HFFc6 (cell line): Measurements from ENCODE around the gene CFAP74. TPM values are rescaled to one million over a fixed set of nuclear protein-coding genes. Genes with fewer than 3 reads are reported as not detected.

Source experiments
- DNase-seq: peaks from one replicate; pipeline ENCODE4 v3.0.0-alpha.2; 2018
- H3K27ac Mint-ChIP-seq: 2 replicates; pipeline ENCODE4 v1.8.0; 2020; ENCODE audit warnings: mild to moderate bottlenecking, mixed read lengths
- H3K27me3 Mint-ChIP-seq: 2 replicates; pipeline ENCODE4 v1.8.0; 2021; ENCODE audit warnings: mild to moderate bottlenecking, moderate library complexity, mixed read lengths; ENCODE audit not compliant: insufficient read depth
- H3K36me3 Mint-ChIP-seq: 2 replicates; pipeline ENCODE4 v1.8.0; 2021; ENCODE audit warnings: low read depth, mixed read lengths
- H3K4me1 Mint-ChIP-seq: 2 replicates; pipeline ENCODE4 v1.8.0; 2020; ENCODE audit warnings: low read depth, mixed read lengths
- H3K4me3 Mint-ChIP-seq: 2 replicates; pipeline ENCODE4 v1.8.0; 2020; ENCODE audit warnings: mild to moderate bottlenecking, moderate library complexity, mixed read lengths
- H3K9me3 Mint-ChIP-seq: 2 replicates; pipeline ENCODE4 v1.8.0; 2020; ENCODE audit warnings: mild to moderate bottlenecking, mixed read lengths
- CTCF ChIP-seq: fragments of 200-600 bp; sonication (generic); IDR thresholded peaks from 2 replicates; pipeline ENCODE4 v1.5.0; 2021; ENCODE audit warnings: antibody characterized with exemption, mild to moderate bottlenecking
- total RNA-seq, 6 experiments: library from RNA; stranded (reverse); fragmentation: NEBNext Ultra II Directional; extraction: Animal tissue kit (Norgen Biotek cat#: 25700); gene quantifications; 2 replicates in 1 of 6; 3 replicates in 5 of 6; pipeline ENCODE4 v1.2.3, GENCODE V29; 2021

The CFAP74 gene
- total RNA-seq, 6 experiments from 2014 or later: not detected

- DNase-seq: no peak
- Mint-ChIP-seq H3K9me3 (no peaks in the 10 kb centered on the region), H3K27me3 (peaks cover 36% of the 10 kb centered on the region), H3K27ac (no peak overlapping the region), H3K4me1 (no peaks in the 10 kb centered on the region), H3K4me3 (no peak overlapping the region), H3K36me3 (no peaks in the 10 kb centered on the region)
- no peak for TF ChIP-seq CTCF
Measured at GRCh38 chr1:2030076-2030871, 26.7 kb upstream of the CFAP74 start.

- H3K4me3 Mint-ChIP-seq: no peak overlapping the region
- no peak for TF ChIP-seq CTCF
- H3K9me3 Mint-ChIP-seq: no peaks in the 10 kb centered on the region
- no peaks in the 10 kb centered on the region for H3K4me1 Mint-ChIP-seq
- no peak overlapping the region for H3K27ac Mint-ChIP-seq
- DNase-seq: no peak
- H3K36me3 Mint-ChIP-seq: no peaks in the 10 kb centered on the region
- H3K27me3 Mint-ChIP-seq: peaks cover 36% of the 10 kb centered on the region
Measured at GRCh38 chr1:2029561-2029960, 26.0 kb upstream of the CFAP74 start.

- DNase-seq: no peak
- no peaks in the 10 kb centered on the region for H3K4me1 Mint-ChIP-seq
- peaks cover 30% of the 10 kb centered on the region for H3K27me3 Mint-ChIP-seq
- no peak for TF ChIP-seq CTCF
- H3K27ac Mint-ChIP-seq: no peak overlapping the region
- no peak overlapping the region for H3K4me3 Mint-ChIP-seq
- H3K36me3 Mint-ChIP-seq: no peaks in the 10 kb centered on the region
- no peaks in the 10 kb centered on the region for H3K9me3 Mint-ChIP-seq
Measured at GRCh38 chr1:2028870-2029560, 25.4 kb upstream of the CFAP74 start.

GRCh38 chr1:2027961-2028583 lies 24.5 kb upstream of the CFAP74 start:
- H3K4me1 Mint-ChIP-seq: no peaks in the 10 kb centered on the region
- no peak for TF ChIP-seq CTCF

GRCh38 chr1:2025491-2025981 lies 21.9 kb upstream of the CFAP74 start:
- Mint-ChIP-seq H3K36me3 (no peaks in the 10 kb centered on the region), H3K4me3 (no peak overlapping the region), H3K27me3 (peaks cover 44% of the 10 kb centered on the region), H3K27ac (no peak overlapping the region), H3K9me3 (no peaks in the 10 kb centered on the region), H3K4me1 (no peaks in the 10 kb centered on the region)
- no peak for TF ChIP-seq CTCF
- DNase-seq: no peak

More at GRCh38 chr1:2027961-2028583, 24.5 kb upstream of the CFAP74 start:
- Mint-ChIP-seq H3K36me3 (no peaks in the 10 kb centered on the region), H3K27me3 (peaks cover 30% of the 10 kb centered on the region), H3K27ac (no peak overlapping the region), H3K4me3 (no peak overlapping the region), H3K9me3 (no peaks in the 10 kb centered on the region)
- DNase-seq: no peak
